H9 (cell line): ENCODE data around the gene ALLC. TPM values are rescaled to one million over a fixed set of nuclear protein-coding genes. Genes with fewer than 3 reads are reported as not detected.

Source experiments
- DNase-seq: peaks from one replicate; pipeline ENCODE4 v3.0.0-alpha.2; 2017
- H2AFZ ChIP-seq: one replicate; pipeline ENCODE4 v1.6.1; 2013; ENCODE audit warnings: mild to moderate bottlenecking, low read length, control low read depth, moderate library complexity
- H2AK5ac ChIP-seq: 2 replicates; pipeline ENCODE4 v1.6.1; 2013; ENCODE audit warnings: low read length, control low read depth, mixed read lengths; ENCODE audit not compliant: insufficient read length
- H2BK120ac ChIP-seq: one replicate; pipeline ENCODE4 v1.6.1; 2013; ENCODE audit warnings: low read depth, mild to moderate bottlenecking, low read length, control low read depth, inconsistent platforms; ENCODE audit not compliant: poor library complexity, severe bottlenecking
- H2BK12ac ChIP-seq: 2 replicates; pipeline ENCODE4 v1.6.1; 2013; ENCODE audit warnings: low read length, control low read depth, mixed read lengths, low read depth; ENCODE audit not compliant: insufficient read length
- H2BK15ac ChIP-seq: 2 replicates; pipeline ENCODE4 v1.6.1; 2013; ENCODE audit warnings: low read depth, low read length, control low read depth
- H2BK20ac ChIP-seq: one replicate; pipeline ENCODE4 v1.6.1; 2013; ENCODE audit warnings: low read depth, mild to moderate bottlenecking, low read length, control low read depth, inconsistent platforms; ENCODE audit not compliant: poor library complexity, severe bottlenecking
- H2BK5ac ChIP-seq: 2 replicates; pipeline ENCODE4 v1.6.1; 2013; ENCODE audit warnings: low read length, control low read depth, mixed read lengths; ENCODE audit not compliant: insufficient read length
- H3K14ac ChIP-seq: 2 replicates; pipeline ENCODE4 v1.6.1; 2013; ENCODE audit warnings: low read length, control low read depth; ENCODE audit not compliant: insufficient read depth
- H3K18ac ChIP-seq: 2 replicates; pipeline ENCODE4 v1.6.1; 2013; ENCODE audit warnings: low read depth, mild to moderate bottlenecking, mixed read lengths, low read length, control low read depth; ENCODE audit not compliant: insufficient read length
- H3K23ac ChIP-seq: 2 replicates; pipeline ENCODE4 v1.6.1; 2013; ENCODE audit warnings: low read length, control low read depth, mixed read lengths, low read depth; ENCODE audit not compliant: insufficient read length
- H3K23me2 ChIP-seq: 2 replicates; pipeline ENCODE4 v1.6.1; 2013; ENCODE audit warnings: low read depth, mild to moderate bottlenecking, mixed read lengths, low read length, control low read depth; ENCODE audit not compliant: insufficient read length, poor library complexity, severe bottlenecking
- H3K27ac ChIP-seq: 2 replicates; pipeline ENCODE4 v1.5.1; 2013; ENCODE audit warnings: low read length, control low read depth, mixed read lengths, low read depth; ENCODE audit not compliant: insufficient read length
- H3K27me3 ChIP-seq: 2 replicates; pipeline ENCODE4 v1.6.1; 2013; ENCODE audit warnings: low read length, control low read depth, inconsistent platforms; ENCODE audit not compliant: insufficient read depth
- H3K4ac ChIP-seq: 2 replicates; pipeline ENCODE4 v1.6.1; 2013; ENCODE audit warnings: low read depth, mild to moderate bottlenecking, control low read depth, inconsistent platforms, low read length, moderate library complexity
- H3K4me1 ChIP-seq: 2 replicates; pipeline ENCODE4 v1.6.1; 2013; ENCODE audit warnings: low read length, control low read depth, inconsistent platforms; ENCODE audit not compliant: insufficient read depth
- H3K4me2 ChIP-seq: 2 replicates; pipeline ENCODE4 v1.6.1; 2013; ENCODE audit warnings: low read length, control low read depth, mixed read lengths; ENCODE audit not compliant: insufficient read length, insufficient read depth
- H3K56ac ChIP-seq: 2 replicates; pipeline ENCODE4 v1.6.1; 2013; ENCODE audit warnings: low read depth, mild to moderate bottlenecking, mixed read lengths, low read length, control low read depth; ENCODE audit not compliant: insufficient read length
- H3K79me1 ChIP-seq: 2 replicates; pipeline ENCODE4 v1.6.1; 2013; ENCODE audit warnings: low read depth, mild to moderate bottlenecking, moderate library complexity, low read length, control low read depth, inconsistent platforms; ENCODE audit not compliant: insufficient read depth, poor library complexity, severe bottlenecking
- H3K79me2 ChIP-seq: 2 replicates; pipeline ENCODE4 v1.6.1; 2013; ENCODE audit warnings: low read length, control low read depth, inconsistent platforms; ENCODE audit not compliant: insufficient read depth
- H3K9ac ChIP-seq: 2 replicates; pipeline ENCODE4 v1.6.1; 2013; ENCODE audit warnings: low read length, control low read depth, mixed read lengths; ENCODE audit not compliant: insufficient read length; ENCODE audit errors: extremely low read depth
- H3K9me3 ChIP-seq: one replicate; pipeline ENCODE4 v1.6.1; 2013; ENCODE audit warnings: low read depth, low read length, inconsistent platforms; ENCODE audit not compliant: control insufficient read depth
- H3T11ph ChIP-seq: one replicate; pipeline ENCODE4 v1.6.1; 2013; ENCODE audit warnings: mild to moderate bottlenecking, low read length, control low read depth, inconsistent platforms
- H4K20me1 ChIP-seq: one replicate; pipeline ENCODE4 v1.6.1; 2013; ENCODE audit not compliant: control insufficient read depth, insufficient read length, insufficient read depth
- H4K5ac ChIP-seq: 2 replicates; pipeline ENCODE4 v1.6.1; 2013; ENCODE audit warnings: low read depth, mild to moderate bottlenecking, mixed read lengths, low read length, control low read depth; ENCODE audit not compliant: insufficient read length
- H4K8ac ChIP-seq: replicated peaks from 2 replicates; pipeline ENCODE4 v1.6.1; 2013; ENCODE audit warnings: low read length, control low read depth, mixed read lengths, low read depth; ENCODE audit not compliant: insufficient read length
- H4K91ac ChIP-seq: 2 replicates; pipeline ENCODE4 v1.6.1; 2013; ENCODE audit warnings: low read depth, mild to moderate bottlenecking, moderate library complexity, mixed read lengths, low read length, control low read depth; ENCODE audit not compliant: insufficient read length
- H3K27ac Mint-ChIP-seq, 3 experiments: 2 replicates in 2 of 3; 3 replicates in 1 of 3; pipeline ENCODE4 v1.8.0; 2020 to 2021; ENCODE audit warnings: mixed read lengths in 3 of 3, mild to moderate bottlenecking in 1 of 3, moderate library complexity in 1 of 3
- H3K27me3 Mint-ChIP-seq: 2 replicates; pipeline ENCODE4 v1.8.0; 2021; ENCODE audit warnings: low read depth, mild to moderate bottlenecking, moderate library complexity, mixed read lengths
- H3K36me3 Mint-ChIP-seq, 3 experiments: 2 replicates in 2 of 3; 3 replicates in 1 of 3; pipeline ENCODE4 v1.8.0; 2020 to 2021; ENCODE audit warnings: low read depth in 3 of 3, mixed read lengths in 3 of 3; ENCODE audit not compliant: insufficient read depth in 1 of 3
- H3K4me1 Mint-ChIP-seq, 2 experiments: 2 replicates each; pipeline ENCODE4 v1.8.0; 2020; ENCODE audit warnings: mixed read lengths in 2 of 2
- H3K4me3 Mint-ChIP-seq, 2 experiments: 2 replicates in 1 of 2; 3 replicates in 1 of 2; pipeline ENCODE4 v1.8.0; 2020 to 2021; ENCODE audit warnings: mild to moderate bottlenecking in 2 of 2, mixed read lengths in 2 of 2, moderate library complexity in 1 of 2
- H3K9me3 Mint-ChIP-seq, 2 experiments: 2 replicates in 1 of 2; 3 replicates in 1 of 2; pipeline ENCODE4 v1.8.0; 2020; ENCODE audit warnings: mild to moderate bottlenecking in 2 of 2, mixed read lengths in 2 of 2, moderate library complexity in 1 of 2
- CTCF ChIP-seq: fragments of 200-600 bp; sonication (generic); conservative IDR thresholded peaks from 3 replicates; pipeline ENCODE4 v1.8.0; 2021; ENCODE audit warnings: antibody characterized with exemption, mild to moderate bottlenecking
- WGBS: extraction: QIAGEN DNeasy Blood & Tissue Kit; methylation state at CpG from one replicate; pipeline ENCODE4 v1.1.7; 2013; ENCODE audit warnings: missing lambda C conversion rate, low lambda C conversion rate, mixed read lengths; ENCODE audit not compliant: insufficient read length; ENCODE audit errors: extremely low coverage; 5-methylcytosine and 5-hydroxymethylcytosine counted together
- total RNA-seq: library from RNA; stranded (reverse); gene quantifications from 2 replicates; pipeline ENCODE4 v1.2.1, GENCODE V29; 2021

ALLC gene
- total RNA-seq, 1 experiment from 2014 or later: not detected

- no peak overlapping the region for H3K56ac ChIP-seq
- H3K23me2 ChIP-seq: no peaks in the 10 kb centered on the region
- H3K9ac ChIP-seq: no peak overlapping the region
- H4K8ac ChIP-seq: no peak overlapping the region
- Mint-ChIP-seq H3K4me1 (peaks cover 3 to 4% of the 10 kb centered on the region in 2 experiments; a peak in 3 of 4 replicates), H3K9me3 (no peaks in the 10 kb centered on the region), H3K27ac (no peak overlapping the region), H3K27me3 (peaks cover 11% of the 10 kb centered on the region), H3K4me3 (no peak overlapping the region), H3K36me3 (no peaks in the 10 kb centered on the region)
- no peak overlapping the region for H3K27ac ChIP-seq
- no peak overlapping the region for H3K23ac ChIP-seq
- no peak overlapping the region for H2AK5ac ChIP-seq
- H2BK20ac ChIP-seq: no peak overlapping the region
- no CpG with 5 or more reads among the region's 7 CpGs for WGBS
- no peaks in the 10 kb centered on the region for H3K79me2 ChIP-seq
- H4K91ac ChIP-seq: no peak overlapping the region
- no peaks in the 10 kb centered on the region for H3K79me1 ChIP-seq
- no peak overlapping the region for H3K18ac ChIP-seq
- no peak overlapping the region for H4K5ac ChIP-seq
- H2BK120ac ChIP-seq: no peak overlapping the region
- no peak for TF ChIP-seq CTCF
- no peak overlapping the region for H3K4ac ChIP-seq
- H3K4me1 ChIP-seq: no peaks in the 10 kb centered on the region; the same call in 1 of the 2 replicates
- no peak overlapping the region for H3K4me2 ChIP-seq
- H3K9me3 ChIP-seq: no peaks in the 10 kb centered on the region
- H3K14ac ChIP-seq: no peak overlapping the region
- H3K27me3 ChIP-seq: no peaks in the 10 kb centered on the region
- no peaks in the 10 kb centered on the region for H4K20me1 ChIP-seq
- no peak for DNase-seq
- no peak overlapping the region for H2BK15ac ChIP-seq
- H2BK12ac ChIP-seq: no peak overlapping the region
- H2BK5ac ChIP-seq: no peak overlapping the region
- H3T11ph ChIP-seq: no peak overlapping the region
- H2AFZ ChIP-seq: no peak overlapping the region
These were observed 91.2 kb downstream of the ALLC start for GRCh38 chr2:3749201-3749600.
